COR-L47 (cell line): ENCODE data around the gene PPP1R13B.

Experiments used
- DNase-seq: peaks from one replicate; lab custom pipeline; 2025; lab: John Stamatoyannopoulos, UW

Gene PPP1R13B

DNA sequence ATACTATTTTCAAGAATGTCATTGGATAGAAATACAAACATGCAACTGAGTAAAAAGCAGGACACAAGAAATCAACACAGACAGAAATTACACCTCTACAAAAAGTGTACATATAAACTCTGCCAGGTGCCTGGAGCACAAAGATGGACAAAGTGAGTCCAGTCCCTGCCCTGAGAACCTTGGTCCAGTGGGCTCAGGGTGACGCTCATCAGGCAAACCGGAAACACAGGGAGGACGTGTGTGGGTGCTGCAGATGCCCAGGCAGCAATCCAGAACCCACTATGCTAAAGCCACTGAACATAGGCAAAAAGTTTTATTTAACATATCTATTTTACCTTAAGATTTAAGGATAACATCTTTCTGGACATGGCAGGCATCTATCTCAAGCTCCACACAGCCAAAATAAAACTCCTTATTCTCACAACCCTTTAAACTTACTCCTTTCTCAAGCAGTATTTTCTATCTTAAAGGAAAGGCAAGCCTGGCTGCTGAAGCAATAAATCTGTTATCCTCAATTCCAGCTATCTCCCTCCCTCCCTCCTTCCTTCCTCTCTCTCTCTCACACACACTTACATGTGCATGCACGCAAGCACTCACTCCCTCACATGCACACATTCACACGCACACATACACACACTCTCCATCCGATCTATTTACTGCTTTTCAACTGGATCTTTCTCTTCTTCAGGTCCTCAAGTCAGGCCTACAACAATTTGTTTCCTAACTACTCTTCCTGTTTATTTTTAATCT, 10.2 kb downstream of the PPP1R13B start:
- DNase-seq = no peak

GRCh38 chr14:103834956-103835355, 12.4 kb downstream of the PPP1R13B start:
- DNase-seq = no peak

DNA sequence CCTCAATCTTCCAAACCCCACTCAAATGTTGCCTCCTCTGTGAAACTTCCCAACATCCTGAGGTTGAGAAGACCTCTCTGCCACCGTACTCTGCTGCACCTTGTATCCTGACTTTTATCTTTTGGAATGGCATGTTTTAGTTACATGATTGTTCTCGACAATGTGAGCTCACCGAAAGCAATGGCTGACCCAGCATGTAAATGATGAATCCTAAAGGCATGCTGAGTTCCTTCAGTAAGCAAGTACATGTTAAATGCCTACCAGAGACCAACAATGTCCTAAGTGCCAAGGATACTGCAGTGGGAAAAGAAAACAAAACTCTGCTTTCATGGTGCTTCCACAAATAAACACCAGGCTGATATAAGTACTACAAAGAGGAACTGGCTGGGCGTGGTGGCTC, 13.7 kb downstream of the PPP1R13B start:
- no peak for DNase-seq

- DNase-seq = no peak
These were observed 15.3 kb downstream of the PPP1R13B start for GRCh38 chr14:103832046-103832445.

GRCh38 chr14:103830511-103831270, 16.7 kb downstream of the PPP1R13B start:
- DNase-seq = no peak

GRCh38 chr14:103828315-103828967, 18.9 kb downstream of the PPP1R13B start:
- DNase-seq = no peak

GRCh38 chr14:103825101-103825500, 22.3 kb downstream of the PPP1R13B start:
- no peak for DNase-seq

DNA sequence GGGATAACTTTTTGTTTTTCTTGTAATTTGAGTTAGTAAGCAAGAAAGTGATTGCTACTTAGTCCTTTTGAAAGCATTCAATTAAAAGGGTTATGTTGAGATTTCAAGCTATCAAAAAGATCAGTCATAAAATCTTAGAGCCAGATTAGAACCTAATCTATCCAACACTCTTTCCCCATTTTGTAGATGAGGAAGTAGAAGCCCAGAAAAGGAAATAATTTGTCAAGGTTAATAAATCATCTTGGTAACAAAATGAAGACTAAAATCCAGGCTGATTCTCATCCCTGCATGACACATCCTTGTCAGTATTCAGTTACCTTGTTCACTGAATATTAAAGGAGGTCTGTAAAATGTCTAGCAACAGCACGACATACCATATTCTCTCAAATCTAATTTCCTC, 26.5 kb downstream of the PPP1R13B start:
- DNase-seq = no peak

- no peak for DNase-seq
These were observed 27.0 kb downstream of the PPP1R13B start for GRCh38 chr14:103820382-103820781.

GRCh38 chr14:103819503-103820307, 27.7 kb downstream of the PPP1R13B start:
- DNase-seq = peak; percentile 38

GRCh38 chr14:103818870-103819269, 28.5 kb downstream of the PPP1R13B start:
- no peak for DNase-seq

DNA sequence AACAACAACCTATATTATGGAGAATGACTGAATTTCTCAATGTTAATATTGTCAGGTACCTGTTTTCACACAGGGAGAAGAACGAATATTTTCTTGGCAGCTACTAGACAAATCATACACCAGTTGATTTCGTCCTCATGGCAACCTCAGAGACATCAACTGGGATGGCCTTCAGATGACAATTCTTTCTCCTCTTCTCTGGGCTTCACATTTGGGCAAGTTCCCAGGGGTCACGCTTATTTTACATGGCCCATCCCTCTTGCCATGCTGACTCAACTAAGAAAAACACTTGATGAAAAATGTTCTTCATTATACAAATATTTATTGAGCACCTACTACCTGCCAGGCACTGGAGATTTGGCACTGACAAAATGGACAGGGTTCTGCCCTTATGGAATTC, 29.0 kb downstream of the PPP1R13B start:
- no peak for DNase-seq

GRCh38 chr14:103817595-103817994, 29.8 kb downstream of the PPP1R13B start:
- no peak for DNase-seq

GRCh38 chr14:103816991-103817390, 30.4 kb downstream of the PPP1R13B start:
- DNase-seq = no peak

DNA sequence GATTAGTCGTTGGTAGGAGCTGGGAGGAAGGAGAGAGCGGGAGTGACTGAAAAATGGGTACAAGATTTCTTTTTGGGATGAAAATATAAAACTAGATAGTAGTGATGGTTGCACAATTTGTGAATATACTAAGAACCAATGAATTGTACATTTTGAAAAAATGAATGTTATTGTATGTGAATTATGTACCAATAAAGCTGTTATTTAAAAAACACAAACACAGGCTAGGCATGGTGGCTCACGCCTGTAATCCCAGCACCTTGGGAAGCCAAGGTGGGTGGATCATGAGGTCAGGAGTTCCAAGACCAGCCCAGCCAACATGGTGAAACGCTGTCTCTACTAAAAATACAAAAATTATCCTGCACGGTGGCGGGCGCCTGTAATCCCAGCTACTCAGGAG, 32.1 kb downstream of the PPP1R13B start:
- no peak for DNase-seq

GRCh38 chr14:103811189-103811588, 36.2 kb downstream of the PPP1R13B start:
- no peak for DNase-seq

GRCh38 chr14:103808403-103809001, 38.9 kb downstream of the PPP1R13B start:
- peak; percentile 79 for DNase-seq

DNA sequence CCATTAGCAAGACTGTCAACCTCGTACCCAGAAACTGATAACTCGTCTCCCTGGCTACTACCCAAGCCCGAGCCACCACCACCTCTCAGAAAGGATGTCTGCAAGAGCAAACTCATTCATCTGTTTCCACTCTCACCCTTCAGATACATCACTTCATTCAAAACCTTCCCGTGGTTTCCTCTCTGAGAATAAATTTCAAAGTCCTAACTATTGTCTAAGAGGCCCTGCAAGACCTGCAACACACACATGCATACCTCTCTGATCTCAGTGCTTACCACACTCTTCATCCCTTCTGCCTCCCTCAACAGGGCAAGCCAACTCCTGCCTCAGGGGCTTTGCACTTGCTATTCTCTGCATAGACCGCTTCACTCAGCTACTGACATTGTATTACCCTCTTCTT, 40.6 kb downstream of the PPP1R13B start:
- DNase-seq = no peak

GRCh38 chr14:103805708-103806107, 41.7 kb downstream of the PPP1R13B start:
- DNase-seq = no peak

- no peak for DNase-seq
These were observed 43.7 kb downstream of the PPP1R13B start for GRCh38 chr14:103803661-103804060.

- DNase-seq = no peak
These were observed 45.0 kb downstream of the PPP1R13B start for GRCh38 chr14:103802356-103802755.

DNA sequence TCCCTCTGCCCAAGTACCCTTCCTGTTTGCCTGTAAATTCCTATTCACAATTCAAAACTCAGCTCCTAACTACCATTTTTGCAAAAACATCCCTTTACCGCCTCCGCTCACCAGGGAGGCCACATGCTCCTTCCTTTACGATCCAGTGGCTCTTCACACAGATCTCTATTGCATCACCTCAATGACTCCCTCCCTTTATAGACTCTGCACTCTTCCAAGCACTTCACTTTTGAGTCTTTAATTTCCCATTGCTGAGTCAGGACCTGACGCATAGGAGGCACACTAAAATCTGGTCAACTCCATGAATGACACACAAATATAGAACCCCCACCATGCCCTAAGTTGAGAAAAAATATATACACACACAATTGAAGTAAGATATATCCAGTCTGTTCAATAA, 45.9 kb downstream of the PPP1R13B start:
- DNase-seq = no peak
